AG09309 (cell line): ENCODE results near the gene KCNMB4.

Experiments used
- DNase-seq: peaks from one replicate; pipeline ENCODE4 v3.0.0-alpha.2; 2010; ENCODE audit warnings: low read depth
- H3K4me3 ChIP-seq: 2 replicates; pipeline ENCODE4 v1.5.1; 2011; ENCODE audit warnings: mild to moderate bottlenecking, low read depth, low read length, moderate library complexity; ENCODE audit not compliant: control insufficient read depth
- CTCF ChIP-seq: IDR thresholded peaks from 2 replicates; pipeline ENCODE4 v1.5.1; 2011; ENCODE audit warnings: mild to moderate bottlenecking, low read depth, low read length, inconsistent platforms; ENCODE audit not compliant: insufficient read depth, control insufficient read depth; ENCODE audit errors: missing control alignments

Gene KCNMB4

GRCh38 chr12:70443062-70443673 lies 77.1 kb downstream of the KCNMB4 start:
- DNase-seq: no peak
- H3K4me3 ChIP-seq: no peak overlapping the region
- no peak for TF ChIP-seq CTCF

- DNase-seq: no peak
- no peak overlapping the region for H3K4me3 ChIP-seq
- TF ChIP-seq CTCF: no peak
Measured at GRCh38 chr12:70444903-70445302, 78.8 kb downstream of the KCNMB4 start.

GRCh38 chr12:70448371-70448770 lies 82.3 kb downstream of the KCNMB4 start:
- H3K4me3 ChIP-seq: no peak overlapping the region
- DNase-seq: no peak
- no peak for TF ChIP-seq CTCF

- no peak for DNase-seq
- H3K4me3 ChIP-seq: no peak overlapping the region
- no peak for TF ChIP-seq CTCF
Measured at GRCh38 chr12:70449074-70449752, 83.1 kb downstream of the KCNMB4 start.

- TF ChIP-seq CTCF: no peak
- DNase-seq: no peak
- no peak overlapping the region for H3K4me3 ChIP-seq
Measured at GRCh38 chr12:70449753-70450341, 83.8 kb downstream of the KCNMB4 start.

GRCh38 chr12:70451528-70451927 lies 85.4 kb downstream of the KCNMB4 start:
- DNase-seq: no peak
- H3K4me3 ChIP-seq: no peak overlapping the region
- no peak for TF ChIP-seq CTCF

- DNase-seq: no peak
- no peak overlapping the region for H3K4me3 ChIP-seq
- no peak for TF ChIP-seq CTCF
Measured at GRCh38 chr12:70456953-70457352, 90.9 kb downstream of the KCNMB4 start.
